DND-41 (cell line): ENCODE results near the gene HES3.

Experiments used
- CTCF ChIP-seq: IDR thresholded peaks from 2 replicates; pipeline ENCODE4 v1.5.1; 2012; ENCODE audit warnings: borderline replicate concordance, low read length, moderate library complexity, mild to moderate bottlenecking; ENCODE audit not compliant: poor library complexity, severe bottlenecking; ENCODE audit errors: extremely low read depth
- EZH2 ChIP-seq: IDR thresholded peaks from 3 replicates; pipeline ENCODE4 v1.6.1; 2012; ENCODE audit warnings: borderline replicate concordance, low read depth, mild to moderate bottlenecking, moderate library complexity, low read length, inconsistent platforms; ENCODE audit not compliant: severe bottlenecking

- TF ChIP-seq CTCF (no peak), EZH2 (no peak)
Observed at GRCh38 chr1:6258675-6259074, 14.7 kb downstream of the HES3 start.
